ENCODE results near the gene MAP4K5. TPM values are rescaled to one million over a fixed set of nuclear protein-coding genes. Genes with fewer than 3 reads are reported as not detected.
A peak's percentile ranks its signal among the peaks of the same experiment; 100 is the strongest.
"Not testable (repeated sequence)": the region's sequence is repeated elsewhere in the genome, so short reads cannot be mapped to it uniquely, and the experiment has no call there.

The MAP4K5 gene
- total RNA-seq (2014; rRNA removed; shearing (Covaris generic)) = 17.2 and 27.4 TPM in 2 replicates

DNA sequence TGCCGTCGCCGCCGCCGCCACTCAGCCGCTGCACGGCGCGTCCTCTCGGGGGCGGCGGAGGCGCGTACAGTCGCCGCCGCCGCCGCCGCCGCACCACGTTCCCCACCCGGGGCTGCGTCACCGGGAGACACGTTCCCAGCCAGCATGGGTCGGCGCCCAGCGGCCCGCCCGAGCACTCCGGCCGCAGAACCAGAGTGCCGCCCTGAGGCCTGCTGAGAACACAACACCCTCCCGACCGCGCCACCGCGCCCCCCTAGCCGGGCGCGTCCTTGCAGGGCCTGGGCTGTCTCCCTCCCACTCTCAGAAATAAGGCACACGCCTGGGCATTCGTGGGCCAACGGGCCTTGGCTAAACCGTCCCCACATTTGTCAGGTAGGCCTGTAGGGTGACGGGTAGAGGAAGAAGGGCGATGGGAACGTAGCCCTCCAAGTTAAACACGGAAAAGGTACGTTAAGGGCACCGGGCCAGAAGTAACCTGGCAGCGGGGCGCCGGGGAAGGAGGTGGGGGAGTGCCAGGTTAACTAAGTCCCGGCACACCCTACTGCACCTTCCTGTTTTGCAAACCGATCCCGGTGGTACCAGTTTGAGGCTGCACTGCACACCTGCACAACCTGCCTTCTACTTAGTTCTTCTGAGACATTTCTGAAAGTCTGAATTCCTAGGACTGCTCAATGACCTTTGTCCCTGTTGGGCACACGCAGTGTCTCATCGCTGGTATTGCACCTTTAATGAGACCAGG is at the start of gene MAP4K5:
Gene MAP4K5 (minus strand): TSS at position 68 of the 739 bp plus-strand sequence. CDS start 520 bp downstream, outside the sequence.
- peak; percentile 90 for DNase-seq
- Histone ChIP-seq H3K36me3 (replicated peaks; ENCODE audit: control insufficient read depth, insufficient read depth, low read length) (no peaks in the 10 kb centered on the region), H3K27me3 (ENCODE audit: control insufficient read depth, insufficient read depth, low read length) (no peaks in the 10 kb centered on the region), H3K4me3 (ENCODE audit: insufficient read depth, low read depth, low read length) (peak within 1 kb of the TSS; percentile 82)

DNA sequence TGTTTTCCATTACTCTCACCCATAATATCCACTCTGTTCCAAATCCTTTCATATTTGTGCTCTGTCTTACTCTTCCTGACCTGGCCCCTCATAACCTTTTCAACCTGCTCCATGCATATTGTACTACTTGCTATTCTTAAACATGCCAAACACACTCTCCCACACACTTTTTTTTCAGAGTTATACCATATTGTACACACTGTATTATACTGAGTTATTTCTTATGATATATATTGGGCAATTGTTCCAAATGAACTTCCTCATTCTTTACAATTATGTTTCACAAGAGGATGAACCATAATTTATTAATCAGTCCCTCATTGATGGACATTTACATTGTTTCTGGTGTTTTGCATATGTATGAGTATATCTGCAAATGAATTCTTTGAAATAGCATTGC is 46.1 kb upstream of the MAP4K5 start:
- Histone ChIP-seq H3K36me3 (replicated peaks; ENCODE audit: control insufficient read depth, insufficient read depth, low read length) (no peaks in the 10 kb centered on the region), H3K27me3 (ENCODE audit: control insufficient read depth, insufficient read depth, low read length) (no peaks in the 10 kb centered on the region), H3K4me3 (ENCODE audit: insufficient read depth, low read depth, low read length) (no peak overlapping the region)
- no peak for DNase-seq

DNA sequence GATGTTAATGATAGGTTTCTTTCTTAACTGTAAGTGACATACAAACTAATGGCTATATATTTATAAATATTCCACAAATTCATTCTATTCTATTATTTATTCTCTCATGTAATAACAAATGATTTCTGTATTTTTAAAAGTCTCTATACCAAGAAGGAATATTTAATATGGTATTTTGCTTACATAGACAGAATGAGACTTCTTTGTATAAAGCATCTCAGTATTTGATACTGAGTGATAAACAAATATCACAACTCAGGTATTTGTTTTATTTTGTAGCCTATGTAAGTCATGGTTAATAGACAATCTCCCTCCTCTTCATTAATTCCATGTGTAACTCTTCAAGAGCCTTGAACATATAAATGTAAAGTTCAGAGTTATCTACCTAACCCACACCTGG is 45.6 kb upstream of the MAP4K5 start:
- no peak for DNase-seq
- Histone ChIP-seq H3K27me3 (ENCODE audit: control insufficient read depth, insufficient read depth, low read length) (no peaks in the 10 kb centered on the region), H3K36me3 (replicated peaks; ENCODE audit: control insufficient read depth, insufficient read depth, low read length) (no peaks in the 10 kb centered on the region), H3K4me3 (ENCODE audit: insufficient read depth, low read depth, low read length) (no peak overlapping the region)

- no peak overlapping the region for H3K4me3 ChIP-seq (ENCODE audit: insufficient read depth, low read depth, low read length)
- no peaks in the 10 kb centered on the region for H3K36me3 ChIP-seq (replicated peaks; ENCODE audit: control insufficient read depth, insufficient read depth, low read length)
- DNase-seq = no peak
- H3K27me3 ChIP-seq (ENCODE audit: control insufficient read depth, insufficient read depth, low read length) = no peaks in the 10 kb centered on the region
These were observed 43.4 kb upstream of the MAP4K5 start for GRCh38 chr14:50575769-50576168.

GRCh38 chr14:50573862-50574261 is 41.5 kb upstream of the MAP4K5 start:
- DNase-seq = no peak
- no peaks in the 10 kb centered on the region for H3K36me3 ChIP-seq (replicated peaks; ENCODE audit: control insufficient read depth, insufficient read depth, low read length)
- no peaks in the 10 kb centered on the region for H3K27me3 ChIP-seq (ENCODE audit: control insufficient read depth, insufficient read depth, low read length)
- no peak overlapping the region for H3K4me3 ChIP-seq (ENCODE audit: insufficient read depth, low read depth, low read length)

GRCh38 chr14:50569714-50570274 is 37.4 kb upstream of the MAP4K5 start:
- Histone ChIP-seq H3K27me3 (ENCODE audit: control insufficient read depth, insufficient read depth, low read length) (no peaks in the 10 kb centered on the region), H3K4me3 (ENCODE audit: insufficient read depth, low read depth, low read length) (no peak overlapping the region), H3K36me3 (replicated peaks; ENCODE audit: control insufficient read depth, insufficient read depth, low read length) (no peaks in the 10 kb centered on the region)
- DNase-seq = no peak

DNA sequence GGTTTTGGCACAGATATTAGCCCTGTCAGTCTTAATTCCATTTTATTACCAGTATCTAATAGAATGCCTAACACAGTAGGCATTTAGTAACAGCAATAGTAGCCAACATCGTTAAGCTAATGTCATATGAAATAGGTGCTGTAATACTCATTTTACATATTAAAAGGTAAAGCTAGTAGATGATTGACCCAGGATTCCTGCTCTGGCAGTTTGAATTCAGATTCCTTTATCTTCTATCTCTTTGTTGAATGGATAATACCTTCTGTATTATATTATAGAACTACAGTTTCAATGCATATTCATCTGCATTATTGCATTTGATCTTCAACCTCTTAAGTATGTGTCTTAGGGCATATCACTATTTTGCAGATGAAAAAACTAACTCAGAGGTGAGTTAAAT is 30.5 kb upstream of the MAP4K5 start:
- no peak for DNase-seq
- Histone ChIP-seq H3K27me3 (ENCODE audit: control insufficient read depth, insufficient read depth, low read length) (peaks cover 22% of the 10 kb centered on the region), H3K4me3 (ENCODE audit: insufficient read depth, low read depth, low read length) (no peak overlapping the region), H3K36me3 (replicated peaks; ENCODE audit: control insufficient read depth, insufficient read depth, low read length) (no peaks in the 10 kb centered on the region)

- H3K4me3 ChIP-seq (ENCODE audit: insufficient read depth, low read depth, low read length) = peak overlapping the region; percentile 73
- peaks cover 22% of the 10 kb centered on the region for H3K27me3 ChIP-seq (ENCODE audit: control insufficient read depth, insufficient read depth, low read length)
- no peaks in the 10 kb centered on the region for H3K36me3 ChIP-seq (replicated peaks; ENCODE audit: control insufficient read depth, insufficient read depth, low read length)
- DNase-seq = peak; percentile 52
These were observed 28.5 kb upstream of the MAP4K5 start for GRCh38 chr14:50560931-50561285.

GRCh38 chr14:50559990-50560930 is 27.9 kb upstream of the MAP4K5 start, which contains the start of gene ATL1:
ATL1 (plus strand) TSS chr14:50560145; CDS start chr14:50560266, 121 bp downstream.
- Histone ChIP-seq H3K4me3 (ENCODE audit: insufficient read depth, low read depth, low read length) (peak within 1 kb of the TSS; percentile 73), H3K27me3 (ENCODE audit: control insufficient read depth, insufficient read depth, low read length) (peaks cover 22% of the 10 kb centered on the region), H3K36me3 (replicated peaks; ENCODE audit: control insufficient read depth, insufficient read depth, low read length) (no peaks in the 10 kb centered on the region)

DNA sequence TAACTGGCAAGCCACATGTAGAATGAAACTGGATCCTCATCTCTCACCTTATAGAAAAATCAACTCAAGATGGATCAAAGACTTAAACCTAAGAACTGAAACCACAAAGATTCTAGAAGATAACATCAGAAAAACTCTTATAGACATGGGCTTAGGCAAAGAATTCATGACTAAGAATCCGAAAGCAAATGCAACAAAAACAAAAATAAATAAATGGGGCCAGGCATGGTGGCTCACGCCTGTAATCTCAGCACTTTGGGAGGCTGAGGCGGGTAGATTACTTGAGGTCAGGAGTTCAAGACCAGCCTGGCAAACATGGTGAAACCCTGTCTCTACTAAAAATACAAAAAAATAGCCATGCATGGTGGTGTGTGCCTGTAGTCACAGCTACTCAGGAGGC is 20.4 kb upstream of the MAP4K5 start:
- H3K4me3 ChIP-seq (ENCODE audit: insufficient read depth, low read depth, low read length); H3K36me3 ChIP-seq (replicated peaks; ENCODE audit: control insufficient read depth, insufficient read depth, low read length); H3K27me3 ChIP-seq (ENCODE audit: control insufficient read depth, insufficient read depth, low read length); DNase-seq: not testable (repeated sequence)

More at GRCh38 chr14:50559990-50560930, 27.9 kb upstream of the MAP4K5 start, which contains the start of gene ATL1:
- DNase-seq = peak; percentile 89

DNA sequence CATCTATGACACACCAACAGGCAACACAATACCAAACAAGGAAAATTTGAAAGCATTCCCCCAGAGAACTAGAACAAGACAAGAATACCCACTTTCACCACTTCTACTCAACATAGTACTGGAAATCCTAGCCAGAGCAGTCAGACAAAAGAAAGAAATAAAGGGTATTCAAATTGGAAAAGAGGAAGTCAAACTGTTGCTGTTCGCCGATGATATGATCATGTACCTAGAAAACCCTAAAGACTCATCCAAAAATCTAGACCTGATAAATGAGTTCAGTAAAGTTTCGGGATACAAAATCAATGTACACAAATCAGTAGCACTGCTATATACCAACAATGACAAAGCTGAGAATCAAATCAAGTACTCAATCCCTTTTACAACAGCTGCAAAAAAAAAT is 19.5 kb upstream of the MAP4K5 start:
- H3K27me3 ChIP-seq (ENCODE audit: control insufficient read depth, insufficient read depth, low read length) = no peaks in the 10 kb centered on the region
- H3K4me3 ChIP-seq (ENCODE audit: insufficient read depth, low read depth, low read length) = no peak overlapping the region
- no peak for DNase-seq
- no peaks in the 10 kb centered on the region for H3K36me3 ChIP-seq (replicated peaks; ENCODE audit: control insufficient read depth, insufficient read depth, low read length)

DNA sequence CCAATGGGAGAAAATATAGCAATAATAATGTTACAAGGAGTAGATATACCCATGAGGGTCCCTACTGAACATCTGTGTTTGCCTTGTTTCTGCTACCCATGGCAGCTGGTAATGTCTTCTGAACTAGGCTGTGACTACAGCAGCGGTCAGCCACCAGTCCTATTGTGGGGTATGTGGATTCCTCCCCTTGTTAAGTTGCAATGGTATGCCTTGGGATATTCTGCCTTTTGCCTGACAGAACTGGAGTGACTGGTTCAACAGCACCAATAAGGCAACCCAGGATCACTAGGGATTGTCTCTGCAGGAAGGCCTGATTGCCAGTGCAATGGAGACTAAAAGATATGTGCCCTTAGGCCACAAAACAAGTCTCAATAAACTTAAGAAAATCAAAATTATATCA is 17.9 kb upstream of the MAP4K5 start:
- DNase-seq = no peak
- Histone ChIP-seq H3K4me3 (ENCODE audit: insufficient read depth, low read depth, low read length) (no peak overlapping the region), H3K36me3 (replicated peaks; ENCODE audit: control insufficient read depth, insufficient read depth, low read length) (no peaks in the 10 kb centered on the region), H3K27me3 (ENCODE audit: control insufficient read depth, insufficient read depth, low read length) (no peaks in the 10 kb centered on the region)

GRCh38 chr14:50545618-50546017 is 13.2 kb upstream of the MAP4K5 start:
- no peak overlapping the region for H3K4me3 ChIP-seq (ENCODE audit: insufficient read depth, low read depth, low read length)
- DNase-seq = no peak
- H3K27me3 ChIP-seq (ENCODE audit: control insufficient read depth, insufficient read depth, low read length) = no peaks in the 10 kb centered on the region
- no peaks in the 10 kb centered on the region for H3K36me3 ChIP-seq (replicated peaks; ENCODE audit: control insufficient read depth, insufficient read depth, low read length)

DNA sequence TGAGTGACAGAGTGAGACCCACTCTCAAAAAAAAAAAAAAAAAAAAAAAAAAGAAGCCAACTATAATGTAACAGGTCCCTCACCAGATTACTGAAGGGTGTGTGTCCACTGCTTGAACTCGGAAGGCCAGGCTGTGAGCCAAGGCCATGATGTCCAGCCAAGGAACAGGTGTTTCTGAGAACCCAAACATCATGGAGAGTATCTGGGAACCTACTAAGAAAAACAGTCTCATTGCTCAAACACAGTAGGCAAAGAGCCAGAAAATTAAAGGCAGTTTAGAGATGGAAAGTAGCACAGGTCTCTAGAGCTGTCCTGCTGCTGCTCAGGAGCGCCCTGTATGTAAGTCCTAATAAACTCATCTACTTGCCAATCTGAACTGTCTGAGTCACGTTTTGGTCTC is 12.5 kb upstream of the MAP4K5 start:
- Histone ChIP-seq H3K4me3 (ENCODE audit: insufficient read depth, low read depth, low read length) (no peak overlapping the region), H3K27me3 (ENCODE audit: control insufficient read depth, insufficient read depth, low read length) (no peaks in the 10 kb centered on the region), H3K36me3 (replicated peaks; ENCODE audit: control insufficient read depth, insufficient read depth, low read length) (no peaks in the 10 kb centered on the region)
- DNase-seq = no peak
